ENCODE data around the gene GALNT18. TPM values are rescaled to one million over a fixed set of nuclear protein-coding genes. Genes with fewer than 3 reads are reported as not detected.

The GALNT18 gene
- total RNA-seq, 2 experiments from 2014 or later: not detected

DNA sequence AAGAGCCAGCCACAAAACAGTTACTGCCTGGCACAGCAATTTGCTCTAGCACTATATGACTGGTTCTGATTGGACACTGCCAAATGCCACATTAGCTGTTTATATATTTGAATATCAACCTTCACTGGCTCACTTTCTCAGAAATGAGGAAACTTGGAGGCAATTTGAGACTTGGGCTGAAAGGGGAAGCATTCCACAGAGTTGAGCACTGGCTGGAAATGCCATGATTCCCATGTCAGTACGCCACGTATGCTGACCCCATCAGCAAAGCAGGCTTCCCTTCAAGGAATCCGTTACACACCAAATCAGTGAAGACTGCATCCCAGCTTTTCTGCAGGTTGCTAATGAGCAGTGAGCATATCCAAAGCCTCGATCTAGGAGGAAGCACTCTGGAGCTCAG lies 34.7 kb downstream of the GALNT18 start:
- Histone ChIP-seq H3K4me1 (ENCODE audit: insufficient read depth, low read length, poor library complexity, severe bottlenecking) (no peaks in the 10 kb centered on the region), H2AFZ (ENCODE audit: low read length) (no peak overlapping the region), H3K79me2 (ENCODE audit: insufficient read depth, low read depth, low read length) (no peaks in the 10 kb centered on the region), H3K9me3 (ENCODE audit: low read length) (no peaks in the 10 kb centered on the region), H3K4me2 (ENCODE audit: low read length) (no peak overlapping the region), H3K36me3 (ENCODE audit: insufficient read depth, low read length) (no peaks in the 10 kb centered on the region), H3K4me3 (ENCODE audit: low read depth, low read length, poor library complexity, severe bottlenecking) (no peak overlapping the region), H3K9me2 (ENCODE audit: insufficient read depth, low read length) (no peaks in the 10 kb centered on the region), H4K20me1 (ENCODE audit: insufficient read depth, low read length) (no peaks in the 10 kb centered on the region), H3K27ac (ENCODE audit: low read depth, low read length, poor library complexity, severe bottlenecking) (no peak overlapping the region)
- DNase-seq (ENCODE audit: low spot score): no peak
- CTCF ChIA-PET (ENCODE audit: unreplicated experiment): no interaction called here
- BruUV-seq (replicated peaks): no TSS peak
- POLR2A ChIA-PET: interaction anchor here (0.7 kb wide), 1 partner anchor 13 kb away, joined by 3 read pairs; no protein-coding TSS in a partner anchor
- intact Hi-C loops (cut with micrococcal nuclease; ENCODE audit: unreplicated experiment): no loop called here
- no peak for TF ChIP-seq EZH2phosphoT487 (IDR thresholded peaks at IDR 0.05; ENCODE audit: borderline replicate concordance, low read depth, low read length)
- TF ChIP-seq, protein P1, sequence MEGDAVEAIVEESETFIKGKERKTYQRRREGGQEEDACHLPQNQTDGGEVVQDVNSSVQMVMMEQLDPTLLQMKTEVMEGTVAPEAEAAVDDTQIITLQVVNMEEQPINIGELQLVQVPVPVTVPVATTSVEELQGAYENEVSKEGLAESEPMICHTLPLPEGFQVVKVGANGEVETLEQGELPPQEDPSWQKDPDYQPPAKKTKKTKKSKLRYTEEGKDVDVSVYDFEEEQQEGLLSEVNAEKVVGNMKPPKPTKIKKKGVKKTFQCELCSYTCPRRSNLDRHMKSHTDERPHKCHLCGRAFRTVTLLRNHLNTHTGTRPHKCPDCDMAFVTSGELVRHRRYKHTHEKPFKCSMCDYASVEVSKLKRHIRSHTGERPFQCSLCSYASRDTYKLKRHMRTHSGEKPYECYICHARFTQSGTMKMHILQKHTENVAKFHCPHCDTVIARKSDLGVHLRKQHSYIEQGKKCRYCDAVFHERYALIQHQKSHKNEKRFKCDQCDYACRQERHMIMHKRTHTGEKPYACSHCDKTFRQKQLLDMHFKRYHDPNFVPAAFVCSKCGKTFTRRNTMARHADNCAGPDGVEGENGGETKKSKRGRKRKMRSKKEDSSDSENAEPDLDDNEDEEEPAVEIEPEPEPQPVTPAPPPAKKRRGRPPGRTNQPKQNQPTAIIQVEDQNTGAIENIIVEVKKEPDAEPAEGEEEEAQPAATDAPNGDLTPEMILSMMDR (conservative IDR thresholded peaks at IDR 0.05; ENCODE audit: low read length): no peak

DNA sequence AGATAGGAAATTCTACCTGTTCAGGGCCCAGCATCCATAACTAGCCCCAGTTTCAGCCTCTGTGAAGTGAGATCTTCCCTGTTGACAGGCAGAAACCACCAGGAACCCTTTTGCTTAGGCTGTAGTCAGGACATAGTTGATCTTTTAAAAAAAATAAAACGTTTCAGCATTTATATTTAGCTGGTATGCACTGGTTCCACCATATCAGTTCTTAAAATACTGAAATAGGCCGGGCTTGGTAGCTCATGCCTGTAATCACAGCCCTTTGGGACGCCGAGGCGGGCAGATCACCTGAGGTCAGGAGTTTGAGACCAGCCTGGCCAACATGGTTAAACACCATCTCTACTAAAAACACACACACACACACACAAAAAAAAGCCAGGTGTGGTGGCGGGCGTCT lies 35.3 kb downstream of the GALNT18 start:
- Histone ChIP-seq H3K4me2 (ENCODE audit: low read length) (no peak overlapping the region), H3K36me3 (ENCODE audit: insufficient read depth, low read length) (no peaks in the 10 kb centered on the region), H3K9me2 (ENCODE audit: insufficient read depth, low read length) (no peaks in the 10 kb centered on the region), H3K4me1 (ENCODE audit: insufficient read depth, low read length, poor library complexity, severe bottlenecking) (no peaks in the 10 kb centered on the region), H3K27ac (ENCODE audit: low read depth, low read length, poor library complexity, severe bottlenecking) (no peak overlapping the region), H3K4me3 (ENCODE audit: low read depth, low read length, poor library complexity, severe bottlenecking) (no peak overlapping the region), H3K79me2 (ENCODE audit: insufficient read depth, low read depth, low read length) (no peaks in the 10 kb centered on the region), H4K20me1 (ENCODE audit: insufficient read depth, low read length) (no peaks in the 10 kb centered on the region), H3K9me3 (ENCODE audit: low read length) (no peaks in the 10 kb centered on the region), H2AFZ (ENCODE audit: low read length) (no peak overlapping the region)
- intact Hi-C loops (cut with micrococcal nuclease; ENCODE audit: unreplicated experiment): no loop called here
- POLR2A ChIA-PET: interaction anchor here (0.7 kb wide), 1 partner anchor 14 kb away, joined by 3 read pairs; no protein-coding TSS in a partner anchor
- CTCF ChIA-PET (ENCODE audit: unreplicated experiment): no interaction called here
- no peak for TF ChIP-seq EZH2phosphoT487 (IDR thresholded peaks at IDR 0.05; ENCODE audit: borderline replicate concordance, low read depth, low read length)
- TF ChIP-seq, protein P1 (conservative IDR thresholded peaks at IDR 0.05; ENCODE audit: low read length): no peak
- DNase-seq (ENCODE audit: low spot score): no peak
- no TSS peak for BruUV-seq (replicated peaks)

DNA sequence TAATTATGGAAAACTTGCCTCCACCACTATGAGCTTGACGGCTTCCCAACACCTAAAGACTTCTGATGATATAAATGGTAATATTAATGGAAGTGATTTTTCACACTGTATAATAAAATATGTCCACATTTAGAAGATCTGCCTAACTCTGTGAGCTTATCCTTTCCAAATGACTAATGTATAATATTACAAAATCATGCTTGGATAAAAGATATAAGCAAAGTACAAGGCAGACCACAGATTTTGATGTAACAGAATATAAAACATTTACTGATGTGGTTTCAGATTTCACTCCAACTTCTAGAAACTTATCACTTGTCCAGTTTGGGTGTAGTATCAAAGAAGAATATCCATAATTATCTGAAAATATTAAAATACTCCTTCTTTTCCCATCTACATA lies 36.9 kb downstream of the GALNT18 start:
- Histone ChIP-seq H3K4me2 (ENCODE audit: low read length) (no peak overlapping the region), H3K4me3 (ENCODE audit: low read depth, low read length, poor library complexity, severe bottlenecking) (no peak overlapping the region), H3K79me2 (ENCODE audit: insufficient read depth, low read depth, low read length) (no peaks in the 10 kb centered on the region), H3K27ac (ENCODE audit: low read depth, low read length, poor library complexity, severe bottlenecking) (no peak overlapping the region), H3K36me3 (ENCODE audit: insufficient read depth, low read length) (no peaks in the 10 kb centered on the region), H4K20me1 (ENCODE audit: insufficient read depth, low read length) (no peaks in the 10 kb centered on the region), H2AFZ (ENCODE audit: low read length) (no peak overlapping the region), H3K9me3 (ENCODE audit: low read length) (no peaks in the 10 kb centered on the region), H3K4me1 (ENCODE audit: insufficient read depth, low read length, poor library complexity, severe bottlenecking) (no peaks in the 10 kb centered on the region), H3K9me2 (ENCODE audit: insufficient read depth, low read length) (no peaks in the 10 kb centered on the region)
- BruUV-seq (replicated peaks): no TSS peak
- intact Hi-C loops (cut with micrococcal nuclease; ENCODE audit: unreplicated experiment): no loop called here
- POLR2A ChIA-PET: no interaction called here
- TF ChIP-seq, protein P1 (conservative IDR thresholded peaks at IDR 0.05; ENCODE audit: low read length): no peak
- TF ChIP-seq EZH2phosphoT487 (IDR thresholded peaks at IDR 0.05; ENCODE audit: borderline replicate concordance, low read depth, low read length): no peak
- DNase-seq (ENCODE audit: low spot score): no peak
- CTCF ChIA-PET (ENCODE audit: unreplicated experiment): no interaction called here

Measured in OCI-LY7 (cell line).